Right atrium auricular region (tissue), 2 donors: Measurements from ENCODE around the gene CADPS. TPM values are rescaled to one million over a fixed set of nuclear protein-coding genes. Genes with fewer than 3 reads are reported as not detected.

Experiments
- DNase-seq: peaks from one replicate; pipeline ENCODE4 v3.0.0-alpha.2; 2019; ENCODE audit warnings: low spot score
- H3K27ac ChIP-seq, 2 donors: fragments of 200-600 bp; sonication (generic); 1 replicate in 1 of 2; 2 replicates in 1 of 2; pipeline ENCODE4 v1.5.1; 2016 to 2019
- H3K27me3 ChIP-seq, 2 donors: fragments of 200-600 bp; sonication (generic); one replicate each; pipeline versions ENCODE4 v1.5.1 to v1.6.0; 2017 to 2019
- H3K36me3 ChIP-seq: fragments of 200-600 bp; sonication (generic); one replicate; pipeline ENCODE4 v1.5.1; 2016
- H3K4me1 ChIP-seq, 2 donors: fragments of 200-600 bp; sonication (generic); one replicate each; pipeline versions ENCODE4 v1.5.1 to v1.6.0; 2017 to 2019
- H3K4me3 ChIP-seq, 2 donors: fragments of 200-600 bp; sonication (generic); 1 replicate in 1 of 2; 2 replicates in 1 of 2; pipeline ENCODE4 v1.5.1; 2017 to 2019; ENCODE audit warnings: mild to moderate bottlenecking in 1 of 2, moderate library complexity in 1 of 2
- H3K9me3 ChIP-seq, 2 donors: fragments of 200-600 bp; sonication (generic); one replicate each; pipeline ENCODE4 v1.5.1; 2019
- total RNA-seq, 2 donors: library from RNA; depleted of rRNA; stranded (reverse); fragments of >200 nt; gene quantifications; one replicate each; pipeline ENCODE4 v1.1.0, GENCODE V29; 2016
- TF ChIP-seq, protein P1 (sequence below), 2 donors: fragments of 200-600 bp; sonication (generic); IDR thresholded peaks; one replicate each; pipeline ENCODE4 v1.5.1; 2019; ENCODE audit warnings: antibody characterized with exemption in 2 of 2

The CADPS gene
- total RNA-seq, 2 donors from 2014 or later = 16.1 to 48.2 TPM

DNA sequence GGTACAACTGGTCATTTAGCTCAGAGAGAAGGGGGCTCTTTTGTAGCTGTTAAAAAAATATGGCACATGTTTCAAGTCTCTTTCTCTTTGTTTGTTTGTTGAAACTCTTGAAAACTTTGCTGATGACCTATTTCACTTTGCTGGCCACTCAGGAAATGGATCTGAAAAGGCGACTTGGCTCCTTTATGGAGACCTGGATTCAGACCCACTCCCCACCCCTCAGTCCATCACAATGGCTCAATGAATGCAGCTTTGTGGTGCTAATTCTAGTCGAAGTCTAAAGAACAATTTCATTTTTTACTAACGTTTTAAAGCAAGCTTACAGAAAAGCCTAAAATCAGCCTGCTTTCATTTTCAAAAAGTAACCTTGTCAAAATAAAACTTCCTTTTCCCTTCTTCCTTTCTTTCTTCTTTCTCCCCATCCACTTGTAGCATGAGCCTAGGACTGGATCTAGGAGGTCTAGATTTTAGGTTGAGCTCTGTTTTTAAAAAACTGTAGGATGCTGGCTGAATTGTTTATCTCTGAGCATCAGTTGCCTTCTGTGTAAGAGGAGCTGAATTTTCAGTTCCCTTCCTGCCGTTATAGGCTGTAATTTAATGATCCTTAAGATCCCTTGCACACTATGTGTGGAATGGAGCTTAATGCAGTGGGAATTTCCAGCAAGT, 336.4 kb downstream of the CADPS start:
- H3K4me3 ChIP-seq = no peak overlapping the region
- no peak for DNase-seq
- no peak overlapping the region for H3K27ac ChIP-seq
- no peaks in the 10 kb centered on the region for H3K27me3 ChIP-seq
- H3K9me3 ChIP-seq = no peaks in the 10 kb centered on the region
- H3K36me3 ChIP-seq = no peaks in the 10 kb centered on the region
- TF ChIP-seq, protein P1, sequence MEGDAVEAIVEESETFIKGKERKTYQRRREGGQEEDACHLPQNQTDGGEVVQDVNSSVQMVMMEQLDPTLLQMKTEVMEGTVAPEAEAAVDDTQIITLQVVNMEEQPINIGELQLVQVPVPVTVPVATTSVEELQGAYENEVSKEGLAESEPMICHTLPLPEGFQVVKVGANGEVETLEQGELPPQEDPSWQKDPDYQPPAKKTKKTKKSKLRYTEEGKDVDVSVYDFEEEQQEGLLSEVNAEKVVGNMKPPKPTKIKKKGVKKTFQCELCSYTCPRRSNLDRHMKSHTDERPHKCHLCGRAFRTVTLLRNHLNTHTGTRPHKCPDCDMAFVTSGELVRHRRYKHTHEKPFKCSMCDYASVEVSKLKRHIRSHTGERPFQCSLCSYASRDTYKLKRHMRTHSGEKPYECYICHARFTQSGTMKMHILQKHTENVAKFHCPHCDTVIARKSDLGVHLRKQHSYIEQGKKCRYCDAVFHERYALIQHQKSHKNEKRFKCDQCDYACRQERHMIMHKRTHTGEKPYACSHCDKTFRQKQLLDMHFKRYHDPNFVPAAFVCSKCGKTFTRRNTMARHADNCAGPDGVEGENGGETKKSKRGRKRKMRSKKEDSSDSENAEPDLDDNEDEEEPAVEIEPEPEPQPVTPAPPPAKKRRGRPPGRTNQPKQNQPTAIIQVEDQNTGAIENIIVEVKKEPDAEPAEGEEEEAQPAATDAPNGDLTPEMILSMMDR (IDR thresholded peaks at IDR 0.05) = no peak
- H3K4me1 ChIP-seq = no peaks in the 10 kb centered on the region

DNA sequence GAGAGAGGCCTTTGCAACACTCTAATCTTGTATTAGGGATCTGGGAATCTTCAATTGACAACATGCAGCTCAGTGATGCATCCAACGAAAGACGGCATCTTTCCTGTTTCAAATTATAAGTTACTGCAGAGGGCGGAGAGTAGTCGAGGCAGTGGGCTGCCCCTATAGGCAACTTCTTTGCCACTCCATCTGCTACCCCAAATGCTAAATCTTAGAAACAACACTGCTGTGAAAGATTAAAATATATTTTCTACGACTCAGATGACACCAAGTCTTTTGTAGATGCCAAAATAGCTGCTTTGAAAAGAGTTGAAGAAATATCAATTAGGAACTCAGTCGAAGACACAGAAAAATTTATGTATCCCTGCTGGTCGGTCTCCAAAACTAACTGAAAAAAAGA, 340.9 kb downstream of the CADPS start:
- Histone ChIP-seq H3K27me3 (no peaks in the 10 kb centered on the region), H3K27ac (no peak overlapping the region), H3K9me3 (no peaks in the 10 kb centered on the region), H3K4me1 (no peaks in the 10 kb centered on the region), H3K36me3 (no peaks in the 10 kb centered on the region), H3K4me3 (no peak overlapping the region)
- TF ChIP-seq, protein P1 (IDR thresholded peaks at IDR 0.05) = no peak
- DNase-seq = no peak

GRCh38 chr3:62532796-62533195, 342.4 kb downstream of the CADPS start:
- TF ChIP-seq, protein P1 (IDR thresholded peaks at IDR 0.05) = no peak
- H3K27ac ChIP-seq = no peak overlapping the region
- no peak for DNase-seq
- H3K4me1 ChIP-seq = no peaks in the 10 kb centered on the region
- H3K27me3 ChIP-seq = no peaks in the 10 kb centered on the region
- no peak overlapping the region for H3K4me3 ChIP-seq
- no peaks in the 10 kb centered on the region for H3K9me3 ChIP-seq
- H3K36me3 ChIP-seq = no peaks in the 10 kb centered on the region

GRCh38 chr3:62531981-62532380, 343.2 kb downstream of the CADPS start:
- TF ChIP-seq, protein P1 (IDR thresholded peaks at IDR 0.05) = no peak
- no peaks in the 10 kb centered on the region for H3K36me3 ChIP-seq
- no peaks in the 10 kb centered on the region for H3K27me3 ChIP-seq
- H3K9me3 ChIP-seq = no peaks in the 10 kb centered on the region
- no peak overlapping the region for H3K4me3 ChIP-seq
- DNase-seq = no peak
- H3K27ac ChIP-seq = no peak overlapping the region
- H3K4me1 ChIP-seq = no peaks in the 10 kb centered on the region

DNA sequence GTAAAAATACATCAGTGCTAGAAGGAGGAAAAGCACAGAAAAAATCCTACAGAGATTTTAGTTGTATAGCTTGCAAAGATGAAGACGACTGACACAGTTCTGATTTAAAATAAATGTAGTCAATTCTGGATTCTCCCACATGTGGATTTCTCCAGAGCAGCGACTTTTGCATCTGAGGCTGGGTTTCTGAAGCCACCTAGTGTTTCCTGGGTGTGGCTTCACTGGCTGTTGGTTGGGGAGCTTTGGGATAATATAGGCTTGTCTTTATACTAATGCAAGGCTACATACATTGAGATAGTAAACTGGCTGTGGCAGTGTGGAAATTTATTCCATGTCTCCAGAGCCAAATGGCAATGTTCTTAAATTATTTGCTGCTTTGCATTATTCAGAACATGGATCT, 343.7 kb downstream of the CADPS start:
- TF ChIP-seq, protein P1 (IDR thresholded peaks at IDR 0.05) = no peak
- Histone ChIP-seq H3K27me3 (no peaks in the 10 kb centered on the region), H3K27ac (no peak overlapping the region), H3K36me3 (no peaks in the 10 kb centered on the region), H3K4me3 (no peak overlapping the region), H3K4me1 (no peaks in the 10 kb centered on the region), H3K9me3 (no peaks in the 10 kb centered on the region)
- DNase-seq = no peak

- Histone ChIP-seq H3K4me3 (no peak overlapping the region), H3K36me3 (no peaks in the 10 kb centered on the region), H3K4me1 (no peaks in the 10 kb centered on the region), H3K27ac (no peak overlapping the region), H3K9me3 (no peaks in the 10 kb centered on the region), H3K27me3 (no peaks in the 10 kb centered on the region)
- DNase-seq = no peak
- TF ChIP-seq, protein P1 (IDR thresholded peaks at IDR 0.05) = no peak
Observed at GRCh38 chr3:62529230-62529629, 346.0 kb downstream of the CADPS start.
